ENCODE measurements around the gene ABCB9.
"Not testable (repeated sequence)": the region's sequence is repeated elsewhere in the genome, so short reads cannot be mapped to it uniquely, and the experiment has no call there.

Gene ABCB9

DNA sequence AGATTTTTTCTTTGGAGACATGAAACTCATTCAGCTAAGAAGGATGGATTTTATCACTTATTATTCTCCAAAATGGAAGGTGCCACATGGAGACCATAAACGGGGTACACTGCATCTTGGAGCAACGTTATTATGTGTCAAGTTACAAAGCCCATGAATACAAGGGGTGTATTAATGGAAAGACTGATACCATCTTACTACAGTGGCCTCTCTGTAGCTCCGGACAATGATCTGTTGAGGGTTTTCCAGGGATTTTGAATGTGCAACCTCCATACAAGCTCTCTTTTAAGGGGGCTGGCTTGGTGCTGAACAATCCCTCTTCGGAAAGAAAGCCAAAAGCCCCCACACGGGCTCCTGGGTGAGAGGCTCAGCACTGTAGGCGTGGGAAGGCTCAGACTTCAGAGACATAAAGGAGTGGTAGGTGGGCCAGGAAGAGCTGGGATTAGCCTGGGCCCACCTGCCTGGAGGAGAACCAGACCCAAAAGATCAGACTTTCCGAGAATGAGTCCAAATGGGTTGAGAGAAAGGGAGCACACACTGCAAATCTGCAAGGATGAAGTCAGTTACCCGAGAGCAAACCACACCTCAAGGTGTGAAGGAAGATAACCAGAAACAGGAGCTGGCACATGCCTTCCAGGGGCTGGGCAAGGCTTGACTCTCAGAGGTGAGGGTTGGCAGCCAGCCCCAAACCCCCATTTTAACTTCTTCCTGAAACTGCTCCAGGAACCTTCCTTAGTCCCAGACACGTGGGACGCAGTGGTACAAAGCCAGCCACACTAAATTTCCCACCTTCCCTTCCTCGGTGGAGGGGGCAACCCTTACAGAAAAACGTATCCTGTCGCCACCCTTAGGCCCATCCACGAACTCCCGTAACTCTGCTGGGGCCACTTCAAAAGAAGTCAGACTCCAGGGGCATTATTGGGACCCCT, 71.8 kb downstream of the ABCB9 start:
- DNase-seq, result peak in 1 of 5 donors; percentile 29

DNA sequence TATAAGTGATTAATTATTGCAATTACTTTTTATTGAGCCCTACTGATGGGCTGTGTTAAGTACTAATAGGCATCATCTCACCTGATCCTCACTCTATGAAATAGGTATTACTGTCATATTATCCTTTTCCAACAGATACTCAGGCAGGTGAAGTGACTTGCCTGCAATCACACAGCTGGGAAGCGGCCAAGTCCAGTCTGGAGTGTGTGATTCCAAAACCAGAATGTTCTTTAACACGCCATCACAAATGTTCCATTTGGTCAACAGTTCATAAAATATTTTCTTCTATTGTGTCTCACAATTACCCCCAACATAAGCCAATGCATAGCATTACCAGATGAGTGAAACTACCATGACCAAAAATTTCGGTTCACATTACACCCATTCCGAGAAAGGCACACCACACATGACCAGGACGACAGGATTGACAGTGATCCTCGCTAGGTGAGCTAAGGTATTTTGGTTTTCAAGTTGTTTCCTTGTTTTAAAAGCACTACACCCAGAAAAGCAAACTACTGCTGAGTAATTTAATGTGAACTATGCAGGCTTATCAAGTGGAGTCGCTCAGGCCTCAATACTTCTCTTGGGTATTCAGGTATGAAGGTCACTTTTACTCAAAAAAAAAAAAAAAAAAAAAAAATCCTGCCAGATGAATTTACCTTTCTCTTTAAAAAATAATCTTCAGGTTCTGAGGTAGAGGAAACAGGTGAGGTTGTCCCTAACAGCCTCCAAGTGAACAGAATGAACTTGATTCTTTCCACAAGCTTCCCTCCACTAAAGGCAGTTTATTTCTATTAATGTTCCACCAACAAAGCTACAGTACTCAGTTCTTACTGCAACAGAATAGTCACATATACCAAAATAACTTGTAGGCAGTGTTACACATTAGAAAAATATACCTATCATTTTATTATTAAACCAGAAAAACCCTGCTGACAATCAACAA, 72.8 kb downstream of the ABCB9 start:
- DNase-seq, result no peak

DNA sequence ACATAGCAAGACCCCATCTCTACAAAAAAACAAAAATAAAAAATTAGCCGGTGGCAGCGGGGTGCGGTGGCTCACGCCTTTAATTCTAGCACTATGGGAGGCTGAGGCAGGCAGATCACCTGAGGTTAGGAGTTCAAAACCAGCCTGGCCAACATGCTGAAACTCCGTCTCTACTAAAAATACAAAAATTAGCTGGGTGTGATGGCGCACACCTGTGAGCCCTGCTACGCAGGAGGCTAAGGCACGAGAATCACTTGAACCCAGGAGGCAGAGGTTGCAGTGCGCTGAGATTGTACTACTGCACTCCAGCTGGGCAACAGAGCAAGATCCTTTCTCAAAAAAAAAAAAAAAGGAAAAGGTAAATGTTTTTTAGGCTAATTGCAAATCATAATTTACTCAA, 73.5 kb downstream of the ABCB9 start:
- not testable (repeated sequence) for DNase-seq

DNA sequence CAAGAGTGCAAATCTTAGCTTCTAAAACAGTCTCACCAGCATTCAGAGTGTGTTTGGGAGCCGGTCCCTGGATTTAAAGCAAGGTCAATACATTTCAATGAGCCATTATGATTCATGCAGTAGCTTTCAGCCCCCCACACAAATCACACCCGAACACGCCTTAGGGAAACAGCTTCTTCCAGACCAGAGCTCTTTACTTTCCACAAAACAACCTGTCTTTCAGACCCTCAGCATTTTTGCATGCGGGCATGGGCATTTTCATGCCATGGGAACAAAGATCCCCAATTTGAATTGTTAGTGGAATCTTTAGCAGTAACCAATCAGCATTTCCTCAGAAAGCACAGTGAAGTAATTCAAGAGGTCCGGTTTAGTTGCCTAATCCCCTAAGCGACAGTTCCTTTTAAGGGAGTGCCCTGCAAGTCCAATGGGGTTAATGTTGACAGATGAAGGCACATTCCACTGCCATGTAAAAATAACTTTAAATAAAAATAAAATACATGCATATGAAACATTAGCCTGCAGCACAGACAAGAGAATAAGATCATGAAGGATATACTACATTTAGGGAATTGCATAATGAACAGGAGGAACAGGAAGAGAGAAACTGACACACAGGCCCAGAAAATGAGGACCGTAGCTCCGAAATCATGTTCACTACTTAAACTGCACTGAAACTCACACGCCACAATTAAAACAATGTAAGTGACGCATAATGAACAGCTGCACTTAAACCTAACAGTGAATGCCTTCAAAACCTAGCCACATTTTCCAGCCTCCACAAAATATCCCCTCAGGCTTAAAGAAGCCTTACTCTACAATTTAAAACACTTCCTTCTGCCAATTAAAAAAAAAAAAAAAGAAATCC, 74.4 kb downstream of the ABCB9 start:
- DNase-seq, result no peak

DNA sequence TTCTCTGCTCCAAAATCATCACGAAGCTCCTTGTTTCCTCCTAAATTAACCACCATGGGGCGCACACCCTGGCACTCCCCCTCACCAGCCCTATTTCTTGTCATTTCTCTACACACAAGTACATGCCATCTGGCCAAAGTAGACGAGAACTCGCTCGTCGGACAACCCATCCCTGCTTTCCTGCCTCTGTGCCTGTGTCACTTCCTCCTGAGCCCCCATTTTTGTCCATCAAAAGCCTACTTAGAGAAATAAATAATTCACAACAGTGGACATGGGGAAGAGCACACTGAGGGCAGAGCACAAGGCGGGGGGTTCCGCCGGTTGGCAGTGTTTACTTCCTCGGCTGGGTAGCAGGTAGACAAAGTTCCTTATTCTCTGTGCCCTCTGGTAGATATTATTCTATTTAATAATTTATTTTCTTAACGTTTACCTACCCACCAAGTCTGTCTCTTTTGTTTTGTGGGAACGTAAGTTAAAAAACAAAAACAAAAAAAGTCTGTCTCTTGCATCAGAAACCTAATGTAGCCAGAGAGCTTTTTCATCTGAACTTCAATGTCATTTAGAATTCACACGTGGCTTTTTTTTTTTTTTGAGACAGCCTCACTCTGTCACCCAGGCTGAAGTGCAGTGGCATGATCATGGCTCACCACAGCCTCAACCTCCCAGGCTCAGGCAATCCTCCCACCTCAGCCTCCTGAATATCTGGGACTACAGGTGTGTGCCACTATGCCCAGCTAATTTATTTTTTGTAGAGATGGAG, 76.3 kb downstream of the ABCB9 start:
- no peak for DNase-seq

DNA sequence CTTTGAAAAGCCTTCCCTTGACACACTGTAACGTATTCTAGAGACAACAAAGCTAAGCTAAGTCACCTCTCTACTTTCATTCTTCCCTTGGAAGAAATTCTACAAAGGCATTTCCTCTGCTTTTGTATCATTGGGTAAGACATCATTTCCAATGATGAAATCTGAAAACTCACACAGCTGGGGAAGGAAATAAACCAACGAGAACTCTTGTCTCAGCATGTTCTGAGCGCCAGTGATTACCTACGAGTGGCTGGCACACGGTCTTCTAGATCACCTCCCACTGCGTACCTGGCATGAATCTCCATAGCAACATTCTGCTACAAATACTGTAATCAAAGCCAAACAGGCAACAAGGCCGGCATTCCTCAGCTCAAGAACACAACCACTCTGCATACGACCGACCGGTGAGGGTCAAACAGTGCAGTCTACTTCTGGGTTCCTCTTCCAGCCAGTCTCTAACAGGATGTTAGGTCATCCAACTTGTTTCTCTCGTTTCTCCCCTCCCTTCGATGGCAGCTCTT, 78.0 kb downstream of the ABCB9 start:
- DNase-seq, result peak; percentile 38 to 69 (median 64)

DNA sequence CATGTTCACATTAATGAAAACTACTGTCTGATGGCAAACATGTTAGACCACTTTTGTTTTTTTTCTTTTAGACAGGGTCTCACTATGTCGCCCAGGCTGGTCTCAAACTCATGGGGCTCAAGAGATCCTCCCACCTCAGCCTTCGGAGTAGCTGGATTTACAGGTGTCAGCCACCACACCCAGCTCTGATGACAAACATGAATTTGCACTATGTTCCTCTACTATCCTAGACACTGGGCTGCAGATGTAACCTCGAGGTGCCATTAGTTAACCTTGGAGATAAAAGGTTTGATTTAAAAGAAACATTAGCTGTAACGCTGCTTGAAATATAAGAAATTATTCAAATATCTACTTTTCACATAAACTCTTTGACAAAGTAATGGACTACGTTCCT, 78.4 kb downstream of the ABCB9 start:
- no peak for DNase-seq

DNA sequence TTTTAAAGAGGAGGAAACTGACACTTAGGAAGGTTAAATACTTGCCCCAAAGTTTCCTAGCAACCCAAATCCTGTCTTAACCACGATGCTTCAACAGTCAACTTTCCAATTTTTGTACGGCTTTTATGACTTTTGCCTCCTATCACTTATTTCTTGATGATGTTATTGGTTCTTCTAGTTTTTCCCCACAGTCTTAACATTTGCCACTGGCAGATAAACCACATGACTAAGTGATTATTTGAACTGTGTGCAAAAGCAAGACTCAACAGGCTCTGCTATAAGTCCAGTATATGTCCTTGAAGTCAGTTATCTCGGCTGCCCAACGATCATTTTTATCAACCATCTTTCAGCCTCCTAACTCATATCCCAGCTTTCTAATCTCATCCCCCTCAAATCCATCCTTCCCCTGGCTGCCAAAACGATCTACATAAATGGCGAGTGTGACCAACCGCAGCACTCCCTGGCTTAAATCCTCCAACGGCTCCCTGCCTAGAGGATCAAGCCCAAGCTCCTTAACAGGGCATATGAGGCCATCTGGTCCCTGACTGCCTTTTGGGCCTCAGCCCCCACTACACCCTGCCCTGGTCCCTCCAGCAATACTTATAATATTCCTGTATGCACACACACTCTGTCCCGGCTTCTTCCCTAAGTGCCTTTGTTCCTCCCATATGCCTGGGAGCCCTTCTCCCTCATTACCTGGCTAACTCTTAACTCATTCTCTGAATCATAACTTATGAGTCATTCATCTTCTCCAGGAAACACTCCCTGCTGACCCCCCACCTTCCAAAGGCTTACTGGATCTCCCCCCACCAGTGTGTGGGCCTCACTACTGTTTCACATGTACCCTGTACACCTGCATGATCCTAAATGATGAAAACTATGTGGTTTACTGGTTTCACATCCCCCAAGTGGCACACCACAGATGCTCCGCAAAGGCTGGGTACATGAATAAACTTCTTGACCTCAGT, 79.1 kb downstream of the ABCB9 start:
- DNase-seq, result peak in 1 of 5 donors; percentile 58

DNA sequence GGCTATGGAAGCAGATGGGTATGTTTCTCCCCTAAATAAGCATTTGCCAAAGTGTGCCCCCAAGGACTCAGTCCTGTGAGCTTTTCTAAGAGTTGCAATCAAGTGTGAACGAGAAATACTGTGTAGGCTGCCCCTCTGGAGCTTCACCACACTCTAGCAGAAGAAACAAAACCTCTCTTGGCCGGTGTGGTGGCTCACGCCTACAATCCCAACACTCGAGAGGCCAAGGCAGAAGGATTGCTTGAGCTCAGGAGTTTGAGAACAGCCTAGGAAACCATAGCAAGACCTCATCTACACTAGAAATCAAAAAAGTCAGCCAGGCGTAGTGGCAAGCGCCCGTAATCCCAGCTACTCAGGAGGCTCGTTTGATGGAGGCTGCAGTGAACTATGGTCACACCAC, 80.1 kb downstream of the ABCB9 start:
- no peak for DNase-seq

DNA sequence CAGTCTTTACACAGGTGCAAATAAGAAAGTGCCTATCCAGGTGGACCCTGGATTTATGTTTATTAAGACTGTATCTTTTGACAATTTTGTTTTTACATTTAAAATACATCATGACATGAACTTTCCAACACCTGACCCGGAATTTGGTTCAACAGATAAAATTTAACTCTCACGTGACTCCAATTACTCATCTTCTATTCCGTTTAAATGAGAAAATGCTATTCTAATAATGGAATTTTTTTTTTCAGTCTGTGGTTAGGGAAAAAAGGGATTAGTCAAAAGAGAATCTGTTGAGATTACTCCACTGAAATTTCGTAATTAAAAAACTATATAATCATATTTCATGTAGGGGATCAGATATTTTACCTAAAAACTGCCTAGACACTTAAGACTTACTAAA, 81.4 kb downstream of the ABCB9 start:
- DNase-seq, result no peak

DNA sequence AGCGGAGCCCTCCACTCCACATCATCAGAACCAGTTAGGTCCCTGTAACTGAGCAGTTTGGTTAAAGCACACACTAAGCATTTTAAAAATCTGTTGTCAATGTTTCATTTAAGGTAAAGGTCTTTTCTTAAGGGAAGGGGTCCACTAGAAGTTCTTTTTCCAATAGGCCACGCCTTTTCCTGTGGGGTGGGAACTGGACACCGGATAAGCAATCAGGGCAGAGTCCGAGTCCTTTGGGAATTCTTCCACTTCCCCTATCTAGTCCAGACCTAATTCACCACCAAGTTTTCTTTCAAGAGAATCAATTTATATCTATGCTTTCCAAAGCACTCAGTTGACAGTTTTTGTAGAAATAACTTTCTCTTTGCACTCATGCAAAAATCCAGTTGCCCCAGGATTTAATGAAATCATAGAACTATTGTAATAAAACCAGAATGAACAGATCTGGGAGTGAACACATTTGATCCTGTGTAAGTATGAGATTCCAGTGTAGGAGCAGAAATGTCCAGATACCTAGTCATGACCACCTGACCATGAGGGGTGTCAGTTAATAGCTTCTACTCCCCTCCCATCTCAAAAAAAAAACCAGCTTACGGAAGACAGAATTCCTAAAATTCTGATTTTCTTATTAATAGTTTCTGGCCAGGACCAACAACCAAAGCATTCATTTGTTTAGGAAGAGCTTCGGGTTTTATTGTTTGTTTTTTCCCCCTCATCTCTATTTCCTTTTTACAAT, 82.0 kb downstream of the ABCB9 start:
- no peak for DNase-seq

DNA sequence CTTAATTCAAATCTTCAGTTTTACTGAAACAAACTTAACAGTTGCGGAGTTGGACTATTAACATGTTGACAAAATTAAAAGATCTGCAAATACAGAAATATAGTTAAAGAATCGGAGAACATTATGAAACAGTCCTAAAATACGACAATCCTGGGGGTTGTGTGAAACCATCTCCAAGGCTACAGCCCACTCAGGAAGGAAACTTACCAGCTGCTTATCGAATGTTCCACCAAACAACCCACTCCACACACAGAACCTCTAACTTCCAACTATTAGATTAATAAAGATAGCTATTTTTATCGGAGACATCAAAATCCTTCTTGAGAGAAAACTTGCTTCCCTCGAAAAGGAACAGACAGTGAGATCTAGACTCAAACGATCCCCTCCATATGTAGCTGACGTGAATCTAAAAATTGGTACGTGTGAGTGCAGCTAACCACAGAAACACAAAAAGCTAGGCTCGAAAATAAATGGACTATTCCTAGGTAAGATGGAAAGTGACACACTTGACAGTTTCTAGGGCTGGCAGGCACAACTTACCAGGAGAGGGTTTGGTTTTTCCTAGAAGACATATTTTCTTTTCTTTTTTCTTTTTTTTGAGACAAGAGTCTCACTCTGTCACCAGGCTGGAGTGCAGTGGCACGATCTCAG, 83.2 kb downstream of the ABCB9 start:
- DNase-seq, result peak in 1 of 5 donors; percentile 40

DNA sequence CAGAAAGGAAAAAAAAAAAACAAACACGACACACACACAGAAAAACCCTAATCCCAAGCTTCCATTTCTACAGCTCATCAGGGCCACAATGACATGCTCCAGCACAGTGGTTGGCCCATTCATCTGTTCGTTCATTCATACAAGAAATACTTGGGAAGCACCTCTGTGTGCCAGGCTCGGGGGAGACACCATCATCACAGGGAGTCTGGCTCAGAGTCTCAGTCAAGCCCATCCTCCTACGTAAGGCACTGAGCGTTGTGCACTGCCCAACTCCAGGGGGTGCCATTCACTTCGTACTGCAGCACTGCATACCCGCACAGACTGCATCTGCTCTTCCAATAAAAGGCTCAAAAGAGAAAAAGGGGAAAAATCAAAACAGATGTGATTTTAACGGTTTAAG, 85.6 kb downstream of the ABCB9 start:
- no peak for DNase-seq

DNA sequence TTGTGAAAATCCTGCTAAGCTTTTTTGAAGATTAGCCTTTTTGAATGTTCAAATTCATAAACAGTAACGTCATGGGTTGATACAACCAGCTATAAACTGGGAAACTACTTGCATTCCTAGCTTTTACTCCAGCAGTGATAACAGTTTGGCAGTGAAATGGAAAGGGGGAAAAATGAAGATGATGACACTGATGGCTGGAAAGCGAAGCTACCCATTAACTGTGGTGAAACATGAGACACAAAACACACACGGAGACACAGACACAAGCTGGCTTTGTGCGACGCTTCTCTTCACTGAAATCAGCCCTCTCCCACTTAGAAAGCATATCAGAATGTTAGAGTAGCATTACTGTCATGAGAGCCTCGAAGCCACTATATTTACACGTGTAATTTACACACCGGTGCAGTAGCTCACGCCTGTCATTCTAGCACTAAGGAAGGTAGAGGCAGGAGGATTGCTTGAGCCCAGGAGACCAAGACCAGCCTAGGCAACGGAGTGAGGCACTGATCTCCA, 86.1 kb downstream of the ABCB9 start:
- no peak for DNase-seq
